H1 (cell line): ENCODE measurements around the gene ADAM23. TPM values are rescaled to one million over a fixed set of nuclear protein-coding genes. Genes with fewer than 3 reads are reported as not detected.

Experiments
- KDM4A ChIP-seq: IDR thresholded peaks from one replicate; pipeline ENCODE4 v1.7.1; 2012; ENCODE audit warnings: low read depth, mild to moderate bottlenecking, moderate library complexity, low read length, inconsistent platforms; ENCODE audit not compliant: severe bottlenecking
- SIN3A ChIP-seq, 2 experiments: IDR thresholded peaks in 1 of 2; conservative IDR thresholded peaks in 1 of 2; 2 replicates each; pipeline ENCODE4 v1.6.1; 2011 to 2012; ENCODE audit warnings: low read length in 2 of 2, improper control_type of control experiment in 1 of 2, low read depth in 1 of 2, mild to moderate bottlenecking in 1 of 2
- polyA plus RNA-seq, 7 experiments: library from polyadenylated mRNA; depleted of rRNA in 3 of 7; stranded (reverse) in 5 of 7; unstranded in 2 of 7; fragments of >200 nt in 5 of 7; fragments of 200-250 nt in 2 of 7; gene quantifications; 1 replicate in 5 of 7; 2 replicates in 1 of 7; 4 replicates in 1 of 7; pipeline versions ENCODE4 v1.2.1 to v1.2.3, GENCODE V29; 2011 to 2013; ENCODE audit warnings: missing spikeins in 2 of 7, mixed read lengths in 2 of 7
- total RNA-seq: library from RNA; stranded (reverse); fragmentation: NEBNext Ultra II Directional; extraction: Animal tissue kit (Norgen Biotek cat#: 25700); gene quantifications from 2 replicates; pipeline ENCODE4 v1.2.1, GENCODE V29; 2021

Gene ADAM23
- total and polyA plus RNA-seq, 2 of the 8 experiments (the other 6 are each of a cell fraction or from before 2014, with no cell fraction given), result 9.9 to 20.8 TPM

DNA sequence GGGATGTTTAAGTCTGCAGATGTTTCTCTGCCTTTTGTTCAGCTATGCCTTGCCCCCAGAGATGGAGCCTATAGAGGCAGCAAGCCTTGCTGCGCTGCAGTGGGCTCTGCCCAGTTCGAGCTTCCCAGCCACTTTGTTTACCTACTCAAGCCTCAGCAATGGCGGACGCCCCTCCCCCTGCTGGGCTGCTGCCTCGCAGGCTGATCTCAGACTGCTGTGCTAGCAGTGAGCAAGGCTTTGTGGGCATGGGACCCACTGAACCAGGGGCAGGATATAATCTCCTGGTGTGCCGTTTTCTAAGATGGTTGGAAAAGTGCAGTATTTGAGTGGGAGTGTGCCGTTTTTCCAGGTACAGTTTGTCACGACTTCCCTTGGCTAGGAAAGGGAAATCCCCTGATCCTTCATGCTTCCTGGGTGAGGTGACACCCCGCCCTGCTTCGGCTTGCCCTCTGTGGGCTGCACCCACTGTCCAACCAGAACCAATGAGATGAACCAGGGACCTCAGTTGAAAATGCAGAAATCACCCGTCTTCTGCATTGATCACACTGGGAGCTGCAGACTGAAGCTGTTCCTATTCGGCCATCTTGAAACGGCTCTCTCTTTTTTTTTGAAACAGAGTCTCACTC, 27.6 kb upstream of the ADAM23 start (continued):
- TF ChIP-seq KDM4A, result no peak
- TF ChIP-seq SIN3A (conservative IDR thresholded peaks at IDR 0.05 in 1 of 2, IDR thresholded peaks at IDR 0.05 in 1 of 2; ENCODE audit: low read depth in 1 of 2, low read length in 2 of 2), result no peak
